GM23248 (cell line): ENCODE measurements around the gene GPSM1. TPM values are rescaled to one million over a fixed set of nuclear protein-coding genes. Genes with fewer than 3 reads are reported as not detected.

ENCODE experiments used
- DNase-seq: peaks from one replicate; pipeline ENCODE4 v3.0.0-alpha.2; 2015
- H2AFZ ChIP-seq: fragments of 200-600 bp; sonication (generic); 2 replicates; pipeline ENCODE4 v1.6.1; 2016; ENCODE audit warnings: antibody characterized with exemption
- H3F3A ChIP-seq: fragments of 200-600 bp; sonication (generic); 2 replicates; pipeline ENCODE4 v1.6.1; 2016; ENCODE audit warnings: mild to moderate bottlenecking, antibody characterized with exemption, mixed run types; ENCODE audit not compliant: insufficient read depth
- H3K27ac ChIP-seq: fragments of 200-600 bp; sonication (generic); 2 replicates; pipeline ENCODE4 v1.5.1; 2016; ENCODE audit warnings: mild to moderate bottlenecking
- H3K27me3 ChIP-seq: fragments of 200-600 bp; sonication (generic); replicated peaks from 2 replicates; pipeline ENCODE4 v1.6.1; 2016; ENCODE audit warnings: mild to moderate bottlenecking; ENCODE audit not compliant: insufficient read depth
- H3K36me3 ChIP-seq: fragments of 200-600 bp; sonication (generic); 2 replicates; pipeline ENCODE4 v1.6.1; 2016; ENCODE audit warnings: low read depth, mild to moderate bottlenecking
- H3K4me1 ChIP-seq: fragments of 200-600 bp; sonication (generic); 2 replicates; pipeline ENCODE4 v1.6.1; 2016; ENCODE audit warnings: mild to moderate bottlenecking; ENCODE audit not compliant: insufficient read depth
- H3K4me2 ChIP-seq: fragments of 200-600 bp; sonication (generic); one replicate; pipeline ENCODE4 v1.6.1; 2016; ENCODE audit warnings: mild to moderate bottlenecking; ENCODE audit not compliant: unreplicated experiment
- H3K4me3 ChIP-seq: fragments of 200-600 bp; sonication (generic); 2 replicates; pipeline ENCODE4 v1.5.1; 2016; ENCODE audit warnings: mild to moderate bottlenecking
- H3K79me2 ChIP-seq: fragments of 200-600 bp; sonication (generic); 2 replicates; pipeline ENCODE4 v1.6.1; 2016; ENCODE audit warnings: mild to moderate bottlenecking; ENCODE audit not compliant: insufficient read depth
- H3K9ac ChIP-seq: fragments of 200-600 bp; sonication (generic); 2 replicates; pipeline ENCODE4 v1.6.1; 2016; ENCODE audit warnings: mild to moderate bottlenecking
- H3K9me2 ChIP-seq: fragments of 200-600 bp; sonication (generic); 2 replicates; pipeline ENCODE4 v1.6.1; 2016; ENCODE audit warnings: mixed run types, mild to moderate bottlenecking, moderate library complexity; ENCODE audit not compliant: insufficient read depth
- H3K9me3 ChIP-seq: fragments of 200-600 bp; sonication (generic); one replicate; pipeline ENCODE4 v1.6.1; 2017; ENCODE audit warnings: low read depth
- H4K20me1 ChIP-seq: fragments of 200-600 bp; sonication (generic); 2 replicates; pipeline ENCODE4 v1.6.0; 2016; ENCODE audit not compliant: insufficient read depth
- EZH2 ChIP-seq: fragments of 200-600 bp; sonication (generic); IDR thresholded peaks from 2 replicates; pipeline ENCODE4 v1.6.1; 2018; ENCODE audit warnings: antibody characterized with exemption, mild to moderate bottlenecking; ENCODE audit not compliant: insufficient read depth, poor library complexity, severe bottlenecking
- EZH2phosphoT487 ChIP-seq: fragments of 200-600 bp; sonication (generic); IDR thresholded peaks from 2 replicates; pipeline ENCODE4 v1.6.1; 2018; ENCODE audit warnings: antibody characterized with exemption, moderate library complexity, mild to moderate bottlenecking, low read depth; ENCODE audit not compliant: insufficient read depth
- WGBS, 2 experiments: methylation state at CpG; one replicate each; pipeline ENCODE4 v1.1.6; 2015 to 2017; ENCODE audit warnings: low lambda C conversion rate in 2 of 2, low coverage in 1 of 2; ENCODE audit errors: missing lambda C conversion rate in 2 of 2; 5-methylcytosine and 5-hydroxymethylcytosine counted together
- in situ Hi-C: fragments of 300-500 bp; cut with MboI; formaldehyde crosslinking; loops from 2 replicates; pipeline ENCODE4 v1.15.0; 2020
- polyA plus RNA-seq: library from polyadenylated mRNA; unstranded; fragments of >200 nt; fragmentation: Nextera tagmentation; extraction: Ambion mirVana; gene quantifications from 2 replicates; pipeline ENCODE4 v1.2.1, GENCODE V29; 2016
- total RNA-seq: library from RNA; depleted of rRNA; stranded (reverse); fragments of >200 nt; shearing (Covaris generic); gene quantifications from 2 replicates; pipeline ENCODE4 v1.2.3, GENCODE V29; 2014

Gene GPSM1
- total and polyA plus RNA-seq, 2 experiments from 2014 or later = 13.7 to 57.1 TPM

- Histone ChIP-seq H3K9me3 (no peaks in the 10 kb centered on the region), H3K36me3 (no peaks in the 10 kb centered on the region), H4K20me1 (no peaks in the 10 kb centered on the region), H3K4me2 (peak overlapping the region; percentile 76), H3K4me1 (peaks cover 18% of the 10 kb centered on the region), H3K27ac (peak overlapping the region; percentile 59), H2AFZ (no peak overlapping the region), H3K9ac (peak overlapping the region; percentile 86), H3K4me3 (peak overlapping the region; percentile 72), H3K9me2 (no peaks in the 10 kb centered on the region), H3K27me3 (no peaks in the 10 kb centered on the region), H3K79me2 (peaks cover 57% of the 10 kb centered on the region), H3F3A (no peaks in the 10 kb centered on the region)
- in situ Hi-C loops = no loop called here
- WGBS, 2 experiments = 3 to 4% methylated on average over 15 of the region's 15 CpGs
- peak; percentile 69 for DNase-seq
- TF ChIP-seq EZH2 (no peak), EZH2phosphoT487 (no peak)
These were observed 1.3 kb downstream of the GPSM1 start for GRCh38 chr9:136328622-136329041.

GRCh38 chr9:136329211-136329627 lies 1.9 kb downstream of the GPSM1 start:
- Histone ChIP-seq H3K27ac (peak overlapping the region; percentile 59), H3K79me2 (peaks cover 63% of the 10 kb centered on the region), H3K9ac (peak overlapping the region; percentile 86), H3K9me2 (no peaks in the 10 kb centered on the region), H3K27me3 (no peaks in the 10 kb centered on the region), H3K4me2 (peak overlapping the region; percentile 76), H3K4me3 (peak overlapping the region; percentile 72), H3K36me3 (no peaks in the 10 kb centered on the region), H3F3A (no peaks in the 10 kb centered on the region), H3K9me3 (no peaks in the 10 kb centered on the region), H4K20me1 (no peaks in the 10 kb centered on the region), H3K4me1 (peaks cover 18% of the 10 kb centered on the region), H2AFZ (no peak overlapping the region)
- peak; percentile 57 for DNase-seq
- TF ChIP-seq EZH2phosphoT487 = no peak
- no peak for TF ChIP-seq EZH2
- in situ Hi-C loops = no loop called here
- 36 to 38% methylated on average over 17 to 18 of the region's 19 CpGs for WGBS, 2 experiments

GRCh38 chr9:136329636-136330405 lies 2.5 kb downstream of the GPSM1 start:
- DNase-seq = no peak
- Histone ChIP-seq H3K9ac (peak overlapping the region; percentile 86), H3K79me2 (peaks cover 66% of the 10 kb centered on the region), H3K36me3 (no peaks in the 10 kb centered on the region), H3K4me2 (peak overlapping the region; percentile 76), H4K20me1 (no peaks in the 10 kb centered on the region), H3K9me3 (no peaks in the 10 kb centered on the region), H3K4me3 (peak overlapping the region; percentile 72), H3F3A (no peaks in the 10 kb centered on the region), H2AFZ (no peak overlapping the region), H3K27me3 (no peaks in the 10 kb centered on the region), H3K27ac (peak overlapping the region; percentile 59; the same call in 1 of the 2 replicates), H3K4me1 (peaks cover 18% of the 10 kb centered on the region), H3K9me2 (no peaks in the 10 kb centered on the region)
- WGBS, 2 experiments = 84 to 89% methylated on average over 14 to 19 of the region's 23 CpGs
- in situ Hi-C loops = no loop called here
- TF ChIP-seq EZH2 = no peak
- no peak for TF ChIP-seq EZH2phosphoT487

- Histone ChIP-seq H3K27me3 (no peaks in the 10 kb centered on the region), H3K4me1 (peaks cover 18% of the 10 kb centered on the region), H3K4me2 (no peak overlapping the region), H4K20me1 (no peaks in the 10 kb centered on the region), H2AFZ (no peak overlapping the region), H3F3A (no peaks in the 10 kb centered on the region), H3K9me3 (no peaks in the 10 kb centered on the region), H3K27ac (no peak overlapping the region), H3K9me2 (no peaks in the 10 kb centered on the region), H3K79me2 (peaks cover 66% of the 10 kb centered on the region), H3K36me3 (no peaks in the 10 kb centered on the region), H3K9ac (peak overlapping the region; percentile 86; the same call in 1 of the 2 replicates), H3K4me3 (no peak overlapping the region)
- 94% methylated on average over 11 to 14 of the region's 14 CpGs for WGBS, 2 experiments
- in situ Hi-C loops = no loop called here
- no peak for DNase-seq
- no peak for TF ChIP-seq EZH2
- TF ChIP-seq EZH2phosphoT487 = no peak
These were observed 3.2 kb downstream of the GPSM1 start for GRCh38 chr9:136330406-136330990.
